Tibial nerve (tissue), 4 donors: ENCODE measurements around the gene LHFPL2. TPM values are rescaled to one million over a fixed set of nuclear protein-coding genes. Genes with fewer than 3 reads are reported as not detected.

Source experiments
- DNase-seq, 2 donors: peaks; one replicate each; pipeline ENCODE4 v3.0.0-alpha.2; 2019; ENCODE audit warnings: low spot score in 2 of 2
- H3K27ac ChIP-seq, 4 donors: fragments of 200-600 bp; sonication (generic) in 3 of 4; one replicate each; pipeline ENCODE4 v1.5.1; 2017 to 2019; ENCODE audit warnings: mild to moderate bottlenecking in 1 of 4
- H3K27me3 ChIP-seq, 2 donors: fragments of 200-600 bp; sonication (generic) in 1 of 2; one replicate each; pipeline versions ENCODE4 v1.5.1 to v1.6.0; 2017 to 2019
- H3K36me3 ChIP-seq, 3 donors: fragments of 200-600 bp; sonication (generic); one replicate each; pipeline ENCODE4 v1.5.1; 2018 to 2019
- H3K4me1 ChIP-seq, 4 donors: fragments of 200-600 bp; sonication (generic) in 3 of 4; one replicate each; pipeline ENCODE4 v1.5.1; 2017 to 2019
- H3K4me3 ChIP-seq, 4 donors: fragments of 200-600 bp; sonication (generic) in 3 of 4; one replicate each; pipeline ENCODE4 v1.5.1; 2017 to 2019; ENCODE audit warnings: mild to moderate bottlenecking in 1 of 4, moderate library complexity in 1 of 4
- H3K9me3 ChIP-seq, 4 donors: fragments of 200-600 bp; sonication (generic) in 3 of 4; one replicate each; pipeline ENCODE4 v1.5.1; 2017 to 2019
- CTCF ChIP-seq, 5 experiments: fragments of 200-600 bp in 3 of 5; fragments of 450-650 bp in 2 of 5; sonication (generic) in 3 of 5; IDR thresholded peaks; one replicate each; pipeline ENCODE4 v1.5.1; 2016 to 2019; ENCODE audit warnings: antibody characterized with exemption in 5 of 5, mild to moderate bottlenecking in 3 of 5, moderate library complexity in 2 of 5
- EP300 ChIP-seq, 2 donors: sonication (generic); formaldehyde crosslinking; IDR thresholded peaks; one replicate each; pipeline ENCODE4 v1.6.1; 2017; ENCODE audit warnings: antibody characterized with exemption in 2 of 2, mild to moderate bottlenecking in 1 of 2
- POLR2A ChIP-seq, 2 donors: fragments of 450-650 bp; IDR thresholded peaks; one replicate each; pipeline ENCODE4 v1.6.1; 2017; ENCODE audit warnings: antibody characterized with exemption in 2 of 2, mild to moderate bottlenecking in 2 of 2, moderate library complexity in 2 of 2
- WGBS, 2 donors: methylation state at CpG; one replicate each; pipeline ENCODE4 v1.1.5; 2018; 5-methylcytosine and 5-hydroxymethylcytosine counted together
- total RNA-seq, 4 donors: library from RNA; depleted of rRNA; stranded (reverse); fragments of >200 nt; gene quantifications; one replicate each; pipeline ENCODE4 v1.1.0, GENCODE V29; 2016

LHFPL2 gene
- total RNA-seq, 4 donors from 2014 or later: 19.7 to 48.9 (median 27.4) TPM

GRCh38 chr5:78592735-78593386, 55.7 kb downstream of the LHFPL2 start:
- TF ChIP-seq POLR2A (IDR thresholded peaks at IDR 0.05): no peak
- TF ChIP-seq CTCF (IDR thresholded peaks at IDR 0.05): no peak
- TF ChIP-seq EP300 (IDR thresholded peaks at IDR 0.05): no peak
- peak overlapping the region in 1 of 4 donors; percentile 28 for H3K27ac ChIP-seq
- peaks cover 0 to 66% (median 40%) of the 10 kb centered on the region in 4 donors for H3K4me1 ChIP-seq
- H3K36me3 ChIP-seq: no peaks in the 10 kb centered on the region
- DNase-seq: no peak
- H3K9me3 ChIP-seq: no peaks in the 10 kb centered on the region
- 92 to 95% methylated on average over 7 of the region's 7 CpGs for WGBS, 2 donors
- H3K4me3 ChIP-seq: no peak overlapping the region
- no peaks in the 10 kb centered on the region for H3K27me3 ChIP-seq

GRCh38 chr5:78591972-78592700, 56.4 kb downstream of the LHFPL2 start:
- H3K4me3 ChIP-seq: no peak overlapping the region
- peak overlapping the region in 2 of 4 donors; percentile 27 to 61 for H3K27ac ChIP-seq
- TF ChIP-seq POLR2A (IDR thresholded peaks at IDR 0.05): no peak
- no peak for TF ChIP-seq EP300 (IDR thresholded peaks at IDR 0.05)
- TF ChIP-seq CTCF (IDR thresholded peaks at IDR 0.05): no peak
- H3K36me3 ChIP-seq: no peaks in the 10 kb centered on the region
- peaks cover 0 to 69% (median 41%) of the 10 kb centered on the region in 4 donors for H3K4me1 ChIP-seq
- WGBS, 2 donors: 45 to 48% methylated on average over 9 of the region's 9 CpGs
- no peak for DNase-seq
- no peaks in the 10 kb centered on the region for H3K9me3 ChIP-seq
- no peaks in the 10 kb centered on the region for H3K27me3 ChIP-seq

GRCh38 chr5:78591138-78591612, 57.4 kb downstream of the LHFPL2 start:
- Histone ChIP-seq H3K36me3 (no peaks in the 10 kb centered on the region), H3K4me1 (peaks cover 0 to 68% (median 38%) of the 10 kb centered on the region in 4 donors), H3K27me3 (no peaks in the 10 kb centered on the region), H3K27ac (peak overlapping the region in 2 of 4 donors; percentile 27 to 61), H3K4me3 (no peak overlapping the region), H3K9me3 (no peaks in the 10 kb centered on the region)
- TF ChIP-seq EP300 (IDR thresholded peaks at IDR 0.05) (no peak), POLR2A (IDR thresholded peaks at IDR 0.05) (no peak), CTCF (IDR thresholded peaks at IDR 0.05) (no peak)
- DNase-seq: no peak
- WGBS, 2 donors: 22 to 23% methylated on average over 6 of the region's 6 CpGs

- Histone ChIP-seq H3K27me3 (no peaks in the 10 kb centered on the region), H3K4me3 (no peak overlapping the region), H3K36me3 (no peaks in the 10 kb centered on the region), H3K27ac (no peak overlapping the region), H3K9me3 (no peaks in the 10 kb centered on the region), H3K4me1 (peaks cover 0 to 58% (median 31%) of the 10 kb centered on the region in 4 donors)
- DNase-seq: no peak
- WGBS, 2 donors: 57 to 58% methylated on average over 5 of the region's 5 CpGs
- no peak for TF ChIP-seq POLR2A (IDR thresholded peaks at IDR 0.05)
- TF ChIP-seq EP300 (IDR thresholded peaks at IDR 0.05): no peak
- TF ChIP-seq CTCF (IDR thresholded peaks at IDR 0.05): no peak
These were observed 58.6 kb downstream of the LHFPL2 start for GRCh38 chr5:78589923-78590322.

- no peak for DNase-seq
- no peak for TF ChIP-seq EP300 (IDR thresholded peaks at IDR 0.05)
- TF ChIP-seq CTCF (IDR thresholded peaks at IDR 0.05): no peak
- TF ChIP-seq POLR2A (IDR thresholded peaks at IDR 0.05): no peak
- Histone ChIP-seq H3K9me3 (peaks cover 0 to 3% (median 0%) of the 10 kb centered on the region in 4 donors), H3K27ac (peak overlapping the region in 1 of 4 donors; percentile 28), H3K4me3 (no peak overlapping the region), H3K4me1 (peaks cover 0 to 43% (median 20%) of the 10 kb centered on the region in 4 donors), H3K36me3 (no peaks in the 10 kb centered on the region), H3K27me3 (no peaks in the 10 kb centered on the region)
These were observed 60.1 kb downstream of the LHFPL2 start for GRCh38 chr5:78588507-78588906.
